Panc1 (cell line): Measurements from ENCODE around the gene LMAN1L. TPM values are rescaled to one million over a fixed set of nuclear protein-coding genes. Genes with fewer than 3 reads are reported as not detected.
A peak's percentile ranks its signal among the peaks of the same experiment; 100 is the strongest.

ENCODE experiments used
- ATAC-seq: fragments of 200-7000 bp; cut with Tn5 transposase; 2 replicates; pipeline ENCODE4 v1.9.1; 2020; ENCODE audit warnings: mild to moderate bottlenecking, moderate library complexity
- BruUV-seq: library from RNA; stranded (reverse); fragments of 400-500 nt; replicated peaks from 2 replicates; lab custom pipeline; 2021; lab: Mats Ljungman, UMichigan
- CTCF ChIA-PET: fragments of 300-600 bp; sonication (Branson Sonifier 250); formaldehyde crosslinking; loops from one replicate; lab custom pipeline; 2022; ENCODE audit warnings: antibody characterized with exemption; lab: Charles Lee
- POLR2A ChIA-PET: fragments of 300-600 bp; sonication (Branson Sonifier 250); formaldehyde crosslinking; loops from one replicate; lab custom pipeline; 2022; ENCODE audit warnings: antibody characterized with exemption; lab: Charles Lee
- DNase-seq: peaks from one replicate; pipeline ENCODE4 v3.0.0-alpha.2; 2010; ENCODE audit warnings: low read depth, low spot score
- H3K27ac ChIP-seq: 2 replicates; pipeline ENCODE4 v1.5.1; 2011; ENCODE audit warnings: mild to moderate bottlenecking, low read length, inconsistent platforms
- H3K27me3 ChIP-seq: fragments of 200-500 bp; sonication (Bioruptor generic); 2 replicates; pipeline ENCODE4 v1.6.0; 2014; ENCODE audit warnings: low read length, inconsistent platforms; ENCODE audit not compliant: control insufficient read depth, insufficient read depth
- H3K36me3 ChIP-seq: fragments of 200-500 bp; sonication (Bioruptor generic); 2 replicates; pipeline ENCODE4 v1.5.1; 2014; ENCODE audit warnings: inconsistent platforms, mild to moderate bottlenecking, low read length, moderate library complexity; ENCODE audit not compliant: control insufficient read depth, insufficient read depth
- H3K4me1 ChIP-seq: 2 replicates; pipeline ENCODE4 v1.5.1; 2011; ENCODE audit warnings: inconsistent platforms, mild to moderate bottlenecking, low read length, moderate library complexity; ENCODE audit not compliant: control insufficient read depth, insufficient read depth
- H3K4me3 ChIP-seq, 2 experiments: 2 replicates each; pipeline ENCODE4 v1.5.1; 2011 to 2012; ENCODE audit warnings: low read depth in 2 of 2, low read length in 2 of 2, mild to moderate bottlenecking in 2 of 2, inconsistent platforms in 1 of 2, moderate library complexity in 1 of 2
- H3K9me3 ChIP-seq: fragments of 200-500 bp; sonication (Bioruptor generic); 2 replicates; pipeline ENCODE4 v1.5.1; 2014; ENCODE audit warnings: low read depth, mild to moderate bottlenecking, inconsistent platforms, low read length, moderate library complexity; ENCODE audit not compliant: control insufficient read depth, insufficient read depth
- POLR2AphosphoS5 ChIP-seq: IDR thresholded peaks from 2 replicates; pipeline ENCODE4 v1.6.1; 2012; ENCODE audit warnings: mild to moderate bottlenecking, low read depth, low read length, moderate library complexity
- SIN3A ChIP-seq: IDR thresholded peaks from 2 replicates; pipeline ENCODE4 v1.6.1; 2012; ENCODE audit warnings: low read depth, mild to moderate bottlenecking, low read length, moderate library complexity, borderline replicate concordance; ENCODE audit not compliant: insufficient read depth
- TCF7L2 ChIP-seq: IDR thresholded peaks from 2 replicates; pipeline ENCODE4 v1.6.1; 2011; ENCODE audit warnings: mild to moderate bottlenecking, low read depth, low read length, inconsistent platforms
- in situ Hi-C: cut with HindIII; loops from 2 replicates; pipeline ENCODE4 v1.10.0; 2016; ENCODE audit warnings: low sequenced_read_pairs, low pct_unique_long_range_greater_than_20kb
- intact Hi-C: fragments of 100-400 bp; cut with micrococcal nuclease; formaldehyde crosslinking; loops from one replicate; pipeline ENCODE4 v1.10.0; 2022; ENCODE audit not compliant: unreplicated experiment
- total RNA-seq: library from RNA; stranded (reverse); gene quantifications from one replicate; pipeline ENCODE4 v1.2.1, GENCODE V29; 2021; ENCODE audit not compliant: unreplicated experiment
- TF ChIP-seq, protein P1 (sequence below), 2 experiments: IDR thresholded peaks; 2 replicates each; pipeline ENCODE4 v1.6.1; 2011 to 2012; ENCODE audit warnings: low read depth in 2 of 2, control low read depth in 1 of 2, low read length in 1 of 2, mild to moderate bottlenecking in 1 of 2, moderate library complexity in 1 of 2; ENCODE audit not compliant: insufficient read depth in 1 of 2
- TF ChIP-seq, protein P2 (sequence below): fragments of 450-650 bp; IDR thresholded peaks from 2 replicates; pipeline ENCODE4 v1.5.1; 2017; ENCODE audit warnings: mild to moderate bottlenecking

LMAN1L gene
- total RNA-seq, 1 experiment from 2014 or later, result not detected

DNA sequence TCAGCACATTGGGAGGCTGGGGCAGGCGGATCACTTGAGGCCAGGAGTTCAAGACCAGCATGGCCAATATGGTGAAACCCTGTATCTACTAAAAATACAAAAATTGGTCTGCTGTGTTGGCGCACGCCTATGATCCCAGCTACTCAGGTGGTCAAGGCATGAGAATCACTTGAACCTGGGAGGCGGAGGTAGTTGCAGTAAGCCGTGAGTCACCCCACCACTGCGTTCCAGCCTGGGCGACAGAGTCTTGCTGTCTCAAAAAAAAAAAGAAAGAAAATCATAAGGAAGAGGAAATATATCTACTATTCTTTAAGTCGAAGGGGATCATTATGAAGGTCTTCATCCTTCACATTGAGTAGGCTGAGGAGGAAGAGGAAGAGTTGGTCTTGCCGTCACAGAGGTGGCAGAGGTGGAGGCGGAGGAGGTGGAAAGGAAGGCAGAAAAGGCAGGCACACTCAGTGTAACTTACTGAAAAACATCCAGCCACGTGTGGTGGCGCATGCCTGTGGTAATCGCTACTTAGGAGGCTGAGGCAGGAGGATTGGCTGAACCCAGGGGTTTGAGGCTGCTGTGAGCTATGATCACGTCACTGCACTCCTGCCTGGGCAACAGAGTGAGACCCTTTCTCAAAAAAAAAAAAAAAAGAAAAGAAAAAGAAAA lies 16.5 kb upstream of the LMAN1L start:
- TF ChIP-seq, protein P1, sequence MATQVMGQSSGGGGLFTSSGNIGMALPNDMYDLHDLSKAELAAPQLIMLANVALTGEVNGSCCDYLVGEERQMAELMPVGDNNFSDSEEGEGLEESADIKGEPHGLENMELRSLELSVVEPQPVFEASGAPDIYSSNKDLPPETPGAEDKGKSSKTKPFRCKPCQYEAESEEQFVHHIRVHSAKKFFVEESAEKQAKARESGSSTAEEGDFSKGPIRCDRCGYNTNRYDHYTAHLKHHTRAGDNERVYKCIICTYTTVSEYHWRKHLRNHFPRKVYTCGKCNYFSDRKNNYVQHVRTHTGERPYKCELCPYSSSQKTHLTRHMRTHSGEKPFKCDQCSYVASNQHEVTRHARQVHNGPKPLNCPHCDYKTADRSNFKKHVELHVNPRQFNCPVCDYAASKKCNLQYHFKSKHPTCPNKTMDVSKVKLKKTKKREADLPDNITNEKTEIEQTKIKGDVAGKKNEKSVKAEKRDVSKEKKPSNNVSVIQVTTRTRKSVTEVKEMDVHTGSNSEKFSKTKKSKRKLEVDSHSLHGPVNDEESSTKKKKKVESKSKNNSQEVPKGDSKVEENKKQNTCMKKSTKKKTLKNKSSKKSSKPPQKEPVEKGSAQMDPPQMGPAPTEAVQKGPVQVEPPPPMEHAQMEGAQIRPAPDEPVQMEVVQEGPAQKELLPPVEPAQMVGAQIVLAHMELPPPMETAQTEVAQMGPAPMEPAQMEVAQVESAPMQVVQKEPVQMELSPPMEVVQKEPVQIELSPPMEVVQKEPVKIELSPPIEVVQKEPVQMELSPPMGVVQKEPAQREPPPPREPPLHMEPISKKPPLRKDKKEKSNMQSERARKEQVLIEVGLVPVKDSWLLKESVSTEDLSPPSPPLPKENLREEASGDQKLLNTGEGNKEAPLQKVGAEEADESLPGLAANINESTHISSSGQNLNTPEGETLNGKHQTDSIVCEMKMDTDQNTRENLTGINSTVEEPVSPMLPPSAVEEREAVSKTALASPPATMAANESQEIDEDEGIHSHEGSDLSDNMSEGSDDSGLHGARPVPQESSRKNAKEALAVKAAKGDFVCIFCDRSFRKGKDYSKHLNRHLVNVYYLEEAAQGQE (IDR thresholded peaks at IDR 0.05; ENCODE audit: insufficient read depth in 1 of 2, low read depth in 2 of 2, low read length in 1 of 2), result no peak
- TF ChIP-seq POLR2AphosphoS5, result no peak
- TF ChIP-seq SIN3A, result no peak
- TF ChIP-seq TCF7L2, result no peak
- TF ChIP-seq, protein P2, sequence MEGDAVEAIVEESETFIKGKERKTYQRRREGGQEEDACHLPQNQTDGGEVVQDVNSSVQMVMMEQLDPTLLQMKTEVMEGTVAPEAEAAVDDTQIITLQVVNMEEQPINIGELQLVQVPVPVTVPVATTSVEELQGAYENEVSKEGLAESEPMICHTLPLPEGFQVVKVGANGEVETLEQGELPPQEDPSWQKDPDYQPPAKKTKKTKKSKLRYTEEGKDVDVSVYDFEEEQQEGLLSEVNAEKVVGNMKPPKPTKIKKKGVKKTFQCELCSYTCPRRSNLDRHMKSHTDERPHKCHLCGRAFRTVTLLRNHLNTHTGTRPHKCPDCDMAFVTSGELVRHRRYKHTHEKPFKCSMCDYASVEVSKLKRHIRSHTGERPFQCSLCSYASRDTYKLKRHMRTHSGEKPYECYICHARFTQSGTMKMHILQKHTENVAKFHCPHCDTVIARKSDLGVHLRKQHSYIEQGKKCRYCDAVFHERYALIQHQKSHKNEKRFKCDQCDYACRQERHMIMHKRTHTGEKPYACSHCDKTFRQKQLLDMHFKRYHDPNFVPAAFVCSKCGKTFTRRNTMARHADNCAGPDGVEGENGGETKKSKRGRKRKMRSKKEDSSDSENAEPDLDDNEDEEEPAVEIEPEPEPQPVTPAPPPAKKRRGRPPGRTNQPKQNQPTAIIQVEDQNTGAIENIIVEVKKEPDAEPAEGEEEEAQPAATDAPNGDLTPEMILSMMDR, result no peak
- H3K9me3 ChIP-seq, result no peaks in the 10 kb centered on the region
- no peak overlapping the region for H3K27ac ChIP-seq
- TSS peak; percentile 43 for BruUV-seq
- CTCF ChIA-PET, result interaction anchor here (0.7 to 1.4 kb wide), 2 partner anchors 8 to 42 kb away, joined by 3 to 5 read pairs; no protein-coding TSS in a partner anchor
- no peaks in the 10 kb centered on the region for H3K27me3 ChIP-seq
- intact Hi-C loops, result no loop called here
- in situ Hi-C loops, result no loop called here
- DNase-seq (no peak), ATAC-seq (no peak)
- peaks cover 20% of the 10 kb centered on the region for H3K4me1 ChIP-seq
- POLR2A ChIA-PET, result no interaction called here
- H3K4me3 ChIP-seq, result no peak overlapping the region
- H3K36me3 ChIP-seq, result no peaks in the 10 kb centered on the region; the same call in 1 of the 2 replicates

DNA sequence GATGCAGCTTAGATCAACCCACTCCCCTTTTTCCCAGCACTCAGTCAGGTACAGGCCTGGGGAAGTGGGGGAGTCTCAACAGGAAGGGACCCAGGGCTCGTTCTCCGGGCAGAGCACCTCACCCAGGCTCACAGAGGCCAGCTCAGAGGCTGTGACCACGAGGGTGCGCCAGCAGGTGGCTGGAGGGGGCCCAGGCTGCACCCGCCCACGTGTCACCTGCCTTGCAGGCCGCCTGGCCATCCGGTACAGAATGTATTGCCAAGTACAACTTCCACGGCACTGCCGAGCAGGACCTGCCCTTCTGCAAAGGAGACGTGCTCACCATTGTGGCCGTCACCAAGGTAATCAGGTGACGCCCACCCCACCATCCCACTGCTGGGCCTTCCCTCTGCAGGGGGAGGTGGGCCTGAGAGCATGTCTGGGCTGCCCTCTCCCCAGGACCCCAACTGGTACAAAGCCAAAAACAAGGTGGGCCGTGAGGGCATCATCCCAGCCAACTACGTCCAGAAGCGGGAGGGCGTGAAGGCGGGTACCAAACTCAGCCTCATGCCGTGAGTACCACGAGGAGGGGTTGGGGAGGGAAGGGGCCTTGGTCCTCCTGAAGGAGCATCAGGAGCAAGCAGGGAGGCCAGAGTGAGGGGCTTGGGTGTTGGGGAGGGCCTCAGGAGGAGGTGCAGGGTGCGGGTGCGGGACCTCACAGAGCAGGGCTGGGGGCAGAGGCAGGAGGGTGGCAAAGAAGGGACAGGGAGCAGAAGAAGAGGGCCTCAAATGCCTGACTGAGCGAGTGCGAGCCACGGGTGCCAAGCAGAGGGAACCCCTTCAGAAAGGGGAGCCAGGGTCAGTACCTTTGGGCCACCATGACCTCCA lies 14.0 kb upstream of the LMAN1L start:
- Histone ChIP-seq H3K36me3 (peaks cover under 1% of the 10 kb centered on the region; the same call in 1 of the 2 replicates), H3K4me1 (peaks cover 7% of the 10 kb centered on the region), H3K4me3 (no peak overlapping the region), H3K27me3 (no peaks in the 10 kb centered on the region), H3K9me3 (no peaks in the 10 kb centered on the region), H3K27ac (no peak overlapping the region)
- ChIA-PET CTCF (interaction anchor here (0.7 to 1.1 kb wide), 3 partner anchors 16 to 29 kb away, joined by 3 read pairs; partner anchors contain the start of gene CSK), POLR2A (no interaction called here)
- in situ Hi-C loops (no loop called here), intact Hi-C loops (no loop called here)
- no TSS peak for BruUV-seq
- ATAC-seq, result no peak
- TF ChIP-seq, protein P1 (IDR thresholded peaks at IDR 0.05; ENCODE audit: insufficient read depth in 1 of 2, low read depth in 2 of 2, low read length in 1 of 2), result no peak
- TF ChIP-seq TCF7L2 (no peak), SIN3A (no peak), POLR2AphosphoS5 (no peak)
- TF ChIP-seq, protein P2, result no peak; the same call in 1 of the 2 replicates
- DNase-seq, result no peak
